HG03066 (cell line): ENCODE data around the gene ZEB2.

Source experiments
- ATAC-seq: cut with Tn5 transposase; IDR thresholded peaks from one replicate; pipeline ENCODE4 v1.9.1; 2021; ENCODE audit warnings: low read depth; ENCODE audit not compliant: unreplicated experiment

Gene ZEB2

GRCh38 chr2:144519934-144520731, at the start of gene ZEB2:
Gene ZEB2 (minus strand): TSS chr2:144520119. CDS start chr2:144517350, 2,769 bp downstream.
- no peak for ATAC-seq

GRCh38 chr2:144567745-144568144, 47.8 kb upstream of the ZEB2 start:
- ATAC-seq, result no peak

- ATAC-seq, result no peak
These were observed 46.5 kb upstream of the ZEB2 start for GRCh38 chr2:144566448-144566847.

GRCh38 chr2:144560251-144560650, 40.3 kb upstream of the ZEB2 start:
- ATAC-seq, result no peak

- ATAC-seq, result no peak
These were observed 39.8 kb upstream of the ZEB2 start for GRCh38 chr2:144559681-144560080.

- no peak for ATAC-seq
These were observed 39.3 kb upstream of the ZEB2 start for GRCh38 chr2:144559242-144559641.

GRCh38 chr2:144554492-144555210, 34.7 kb upstream of the ZEB2 start:
- no peak for ATAC-seq

DNA sequence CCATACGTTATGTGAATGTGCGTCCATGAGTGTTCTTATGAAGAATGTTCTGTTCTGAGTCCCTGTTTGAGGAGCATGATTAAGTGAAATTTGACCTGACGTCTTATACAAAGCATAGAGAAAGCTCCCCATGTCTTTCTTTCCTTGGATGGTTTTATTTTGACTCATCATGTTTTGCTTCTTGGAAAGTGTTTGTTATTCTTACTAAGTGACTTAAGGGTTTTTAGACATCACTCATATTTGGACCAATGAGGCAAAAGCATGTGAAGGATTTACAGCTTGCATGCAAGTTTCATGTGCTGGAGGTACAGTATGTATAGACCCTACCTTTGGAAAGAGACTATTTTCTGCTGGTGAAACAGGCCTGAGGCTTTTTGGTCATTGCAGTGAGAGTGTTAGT, 33.5 kb upstream of the ZEB2 start:
- ATAC-seq, result no peak

DNA sequence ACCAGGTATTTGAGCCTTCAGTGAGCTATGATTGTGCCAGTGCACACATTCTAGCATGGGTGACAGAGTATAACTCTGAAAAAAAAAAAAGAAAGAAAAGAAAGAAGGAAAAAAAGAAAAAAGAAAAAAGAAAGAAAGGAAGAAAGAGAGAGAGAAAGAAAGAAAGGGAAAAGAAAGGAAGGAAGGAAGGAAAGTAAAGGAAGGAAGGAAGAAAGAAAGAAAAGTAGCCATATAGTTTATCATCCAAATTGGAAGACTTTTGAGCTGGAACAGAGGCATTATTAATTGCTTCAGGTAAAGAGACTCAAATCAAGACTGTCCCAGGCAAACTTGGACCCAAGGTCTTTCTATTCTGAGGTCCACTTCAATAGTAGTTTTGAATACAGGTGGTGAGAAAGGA, 32.9 kb upstream of the ZEB2 start:
- ATAC-seq, result no peak

GRCh38 chr2:144550911-144551310, 31.0 kb upstream of the ZEB2 start:
- no peak for ATAC-seq

DNA sequence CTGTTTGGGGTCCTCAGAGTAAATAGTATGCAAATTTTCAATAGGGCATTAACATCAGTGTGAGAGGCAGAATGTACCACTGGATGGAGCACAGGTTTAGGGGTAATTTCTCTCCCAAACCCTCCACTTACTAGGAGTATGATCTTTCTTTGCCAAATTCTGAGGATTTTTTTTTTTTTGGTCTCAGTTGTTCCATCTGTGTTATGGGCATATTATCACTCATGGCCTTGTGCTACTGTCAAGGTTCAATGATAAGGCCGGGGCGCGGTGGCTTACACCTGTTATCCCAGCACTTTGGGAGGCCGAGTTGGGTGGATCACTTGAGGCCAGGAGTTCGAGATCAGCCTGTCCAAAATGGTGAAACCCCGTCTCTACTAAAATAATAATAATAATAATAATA, 30.2 kb upstream of the ZEB2 start:
- no peak for ATAC-seq

DNA sequence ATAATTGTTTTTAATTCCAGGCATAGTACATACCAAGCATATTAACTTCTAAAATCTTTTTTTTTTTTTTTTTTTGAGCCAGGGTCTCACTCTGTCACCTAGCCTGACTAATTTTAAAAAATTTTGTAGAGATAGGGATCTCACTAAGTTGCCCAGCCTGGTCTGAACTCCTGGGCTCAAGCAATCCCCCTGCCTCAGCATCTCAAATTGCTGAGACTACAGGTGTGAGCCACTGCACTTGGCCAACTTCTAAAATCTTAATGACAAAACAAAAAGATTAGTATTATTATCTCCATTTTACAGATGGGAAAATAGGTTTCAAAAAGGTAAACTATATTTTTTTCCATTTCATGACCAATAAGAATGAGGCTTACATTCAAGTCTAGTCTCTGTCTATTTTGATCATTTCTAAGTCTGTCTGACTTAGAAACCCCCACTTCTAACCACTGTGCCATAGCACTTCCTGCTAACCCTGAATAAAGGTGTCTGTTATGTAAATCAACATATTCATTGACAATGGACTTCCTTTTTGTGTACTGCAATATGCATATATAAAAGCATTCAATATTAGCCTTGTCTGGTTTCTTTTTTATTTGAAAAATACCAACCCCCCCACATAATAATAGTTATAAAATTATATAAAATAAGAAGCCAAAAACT, 28.7 kb upstream of the ZEB2 start:
- no peak for ATAC-seq

GRCh38 chr2:144548088-144548487, 28.2 kb upstream of the ZEB2 start:
- no peak for ATAC-seq

DNA sequence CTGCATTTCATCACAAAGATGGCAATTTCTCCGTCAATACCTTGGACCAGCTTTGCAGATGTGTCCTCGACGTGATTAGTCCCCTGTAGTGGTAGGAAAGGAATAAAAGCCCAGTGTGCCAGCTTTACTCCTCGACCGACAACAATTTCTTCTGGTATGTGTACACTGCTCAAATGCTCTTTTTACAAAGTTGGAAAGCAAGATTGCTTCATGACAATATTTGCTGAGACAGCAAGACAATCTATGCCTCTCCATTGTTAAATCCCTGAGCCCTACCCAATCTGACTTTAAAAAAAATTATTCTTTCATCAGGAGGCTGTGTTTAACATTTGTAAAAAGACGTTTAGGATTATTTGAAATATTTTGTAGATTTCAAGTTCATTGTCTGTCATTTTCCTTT, 27.6 kb upstream of the ZEB2 start:
- no peak for ATAC-seq

DNA sequence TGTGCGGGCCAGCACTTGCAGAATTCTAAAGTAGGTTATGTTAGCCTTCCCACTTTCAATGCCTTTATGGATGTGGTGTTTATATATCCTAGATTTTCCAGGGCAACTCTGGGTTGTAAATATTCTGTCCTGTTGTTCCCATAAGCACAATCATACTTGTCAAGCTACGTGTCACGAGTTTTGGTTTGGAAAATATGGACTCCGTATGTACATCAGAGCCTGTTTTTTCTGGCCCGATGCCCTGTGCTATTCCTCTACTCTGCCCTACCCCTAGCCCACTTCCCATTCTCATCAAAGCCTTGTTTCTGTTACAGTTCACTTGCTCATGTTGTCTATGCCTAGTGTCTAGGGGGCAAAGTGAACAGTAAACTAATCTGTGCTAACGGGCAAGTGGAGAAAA, 27.0 kb upstream of the ZEB2 start:
- no peak for ATAC-seq

- no peak for ATAC-seq
These were observed 25.9 kb upstream of the ZEB2 start for GRCh38 chr2:144545787-144546186.

DNA sequence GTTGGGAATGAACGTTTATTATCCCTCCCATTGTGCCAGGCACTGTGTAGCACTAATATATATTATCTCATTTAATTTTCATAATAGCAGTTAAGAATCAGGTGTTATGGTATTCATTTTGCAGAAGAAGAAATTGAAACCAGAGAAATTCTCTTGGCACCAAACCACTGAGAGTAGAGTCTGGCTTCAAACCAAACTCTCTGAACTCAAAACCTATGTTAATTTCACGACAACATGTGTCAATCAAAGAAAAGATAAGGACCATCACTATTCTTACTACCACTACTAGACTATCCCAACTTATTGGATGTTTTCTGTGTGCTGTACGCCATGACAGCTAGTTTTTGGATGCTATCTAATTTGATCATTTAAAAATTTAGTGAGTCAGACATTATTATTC, 24.1 kb upstream of the ZEB2 start:
- no peak for ATAC-seq

DNA sequence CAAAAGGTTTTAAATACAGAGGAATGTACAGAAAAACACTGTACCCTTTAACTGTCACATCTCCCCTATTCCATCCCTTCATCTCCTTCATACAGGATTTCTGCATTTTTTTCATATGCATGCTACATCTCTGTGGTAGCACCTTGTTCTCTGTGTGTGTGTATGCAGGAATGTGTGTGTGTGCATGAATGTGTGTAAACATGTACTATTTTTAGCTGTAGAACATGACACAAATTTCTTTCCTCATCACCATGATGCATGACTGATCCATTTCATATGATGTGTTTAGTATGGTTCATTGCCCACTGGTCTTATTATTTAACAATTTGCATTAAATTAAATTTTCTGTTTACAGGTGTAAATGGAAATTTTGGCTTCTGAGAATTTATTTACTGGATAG, 21.5 kb upstream of the ZEB2 start:
- ATAC-seq, result no peak

DNA sequence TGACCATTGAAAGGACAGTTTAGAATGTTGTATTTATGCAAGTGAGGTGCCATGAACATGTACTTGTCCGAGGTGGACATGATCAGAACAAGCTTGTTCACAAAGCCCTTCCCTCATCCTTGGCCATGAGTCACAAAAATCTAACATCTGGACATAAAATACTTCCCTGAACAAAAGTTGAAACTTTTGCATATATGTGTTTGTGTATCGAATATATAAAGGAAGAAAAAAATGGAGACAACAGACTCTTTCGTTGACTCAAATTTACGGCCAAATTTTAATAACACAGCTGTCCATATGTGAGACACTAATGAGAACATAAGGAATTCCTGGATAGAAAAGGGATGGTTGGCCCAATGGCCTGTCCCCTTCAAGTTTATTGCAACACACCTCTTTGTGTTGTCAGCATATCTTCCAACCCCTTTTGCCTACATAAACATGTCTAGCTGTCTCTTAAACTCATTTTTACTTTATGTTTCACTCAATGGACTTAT, 19.4 kb upstream of the ZEB2 start:
- no peak for ATAC-seq

GRCh38 chr2:144535300-144535699, 15.4 kb upstream of the ZEB2 start:
- ATAC-seq, result no peak

DNA sequence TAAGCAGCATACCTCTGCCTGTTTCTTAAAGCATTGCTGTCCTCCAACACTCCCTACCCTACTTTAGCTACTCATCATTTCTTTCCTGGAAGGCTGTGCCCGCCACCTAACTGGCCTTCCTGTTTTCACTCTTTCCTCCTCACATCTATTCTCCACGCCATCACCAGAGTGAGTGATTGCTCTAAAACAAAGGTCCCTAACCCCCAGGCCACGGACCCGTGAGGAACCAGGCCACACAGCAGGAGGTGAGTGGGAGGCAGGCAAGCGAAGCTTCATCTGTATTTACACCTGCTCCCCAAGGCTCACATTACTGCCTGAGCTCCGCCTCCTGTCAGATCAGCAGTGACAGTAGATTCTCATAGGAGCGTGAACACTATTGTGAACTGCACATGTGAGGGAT, 13.3 kb upstream of the ZEB2 start:
- ATAC-seq, result no peak
